ENCODE data around the gene ZBTB39.
A peak's percentile ranks its signal among the peaks of the same experiment; 100 is the strongest.
"Not testable (repeated sequence)": the region's sequence is repeated elsewhere in the genome, so short reads cannot be mapped to it uniquely, and the experiment has no call there.

The ZBTB39 gene

DNA sequence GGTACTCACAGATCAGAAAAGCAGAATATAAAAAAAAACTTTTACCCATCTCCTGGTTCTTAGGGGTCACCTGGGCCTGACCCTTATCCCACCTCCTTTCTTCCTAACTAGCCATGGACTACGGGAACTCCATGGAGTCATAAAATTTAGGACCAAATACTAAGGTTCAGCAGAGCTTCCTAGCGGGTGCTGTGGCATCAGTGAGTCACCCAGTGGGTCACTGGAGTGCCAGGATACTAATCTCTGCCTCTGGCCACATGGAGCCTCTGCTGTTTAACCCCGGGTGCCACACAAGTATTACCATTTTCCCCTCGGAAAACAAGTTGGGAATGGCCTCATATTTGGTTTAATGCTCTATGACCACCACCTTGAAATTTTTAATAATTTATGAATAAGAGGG lies 6.9 kb downstream of the ZBTB39 start:
- no peak for DNase-seq

DNA sequence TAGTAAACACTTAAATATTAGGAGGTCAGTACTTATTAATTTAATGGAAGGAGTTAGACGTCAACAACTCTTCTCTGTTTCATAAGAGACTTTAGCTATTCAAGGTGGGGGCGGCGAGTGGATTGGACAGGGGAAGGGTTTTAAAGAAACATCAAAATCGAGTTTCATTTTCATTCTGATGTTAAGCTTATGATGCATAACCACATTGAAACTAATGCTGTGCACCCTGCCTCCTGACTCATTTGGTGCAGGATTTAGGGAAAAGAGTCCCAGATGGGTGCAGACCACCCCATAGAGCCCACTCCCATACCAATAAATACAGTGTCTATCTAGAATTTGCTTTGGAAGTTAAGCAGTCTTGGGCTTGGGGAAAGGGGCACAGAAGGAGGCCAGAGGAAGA lies 7.4 kb downstream of the ZBTB39 start:
- DNase-seq = peak; percentile 37

DNA sequence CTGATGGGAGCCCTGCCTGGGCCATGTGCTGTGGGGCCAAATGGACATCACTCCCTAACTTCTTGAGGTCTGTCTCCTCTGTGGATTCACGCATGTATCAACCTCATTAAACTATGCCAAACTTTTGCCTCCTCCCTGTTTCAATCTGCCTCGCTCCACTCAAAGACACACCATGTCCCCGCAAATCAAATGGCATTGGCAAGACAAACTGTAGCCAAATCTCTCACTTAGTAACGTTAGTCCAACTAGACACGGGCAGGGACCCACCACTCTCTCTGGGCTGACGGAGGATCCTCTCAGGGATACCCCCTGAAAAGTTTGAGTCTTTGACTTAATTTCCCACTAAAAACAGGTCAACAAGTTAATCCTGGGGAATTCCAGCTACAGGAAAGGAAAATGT lies 8.0 kb downstream of the ZBTB39 start:
- DNase-seq = no peak

DNA sequence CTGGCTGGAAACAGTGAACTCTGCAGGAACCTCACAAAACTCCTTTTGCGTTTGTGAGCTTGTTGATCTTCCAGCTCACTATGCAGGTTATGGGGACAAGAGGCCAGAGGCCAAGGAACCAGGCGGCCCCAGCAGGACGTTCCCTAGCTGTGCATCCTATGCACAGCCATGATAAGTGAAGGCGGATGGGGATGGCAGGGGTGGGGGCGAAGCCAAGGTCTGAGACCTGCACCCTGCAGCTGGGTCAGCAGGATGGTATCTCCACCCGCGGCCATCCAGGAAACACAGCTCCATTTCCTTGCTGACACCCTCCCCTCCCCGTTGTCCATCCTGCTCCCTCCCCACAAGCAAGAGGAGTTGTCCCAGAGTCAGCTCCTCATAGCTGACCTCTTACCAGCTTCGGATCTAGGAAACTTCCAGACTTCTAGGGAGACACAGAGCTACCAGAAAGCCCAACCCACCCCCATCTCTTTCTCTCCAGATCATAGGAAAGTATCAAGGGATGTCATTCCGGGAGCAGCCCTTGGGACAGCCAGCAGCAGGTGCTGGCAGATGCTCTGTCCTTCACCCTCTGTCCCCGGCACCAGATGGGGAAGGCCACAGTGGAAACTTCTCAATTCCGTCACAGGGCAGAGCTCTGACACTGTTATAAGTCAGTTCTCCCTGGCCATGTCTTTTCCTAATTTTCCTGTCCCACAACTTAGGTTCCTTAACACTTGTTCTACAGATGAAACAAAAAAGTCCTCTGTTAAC lies 9.4 kb downstream of the ZBTB39 start:
- no peak for DNase-seq

DNA sequence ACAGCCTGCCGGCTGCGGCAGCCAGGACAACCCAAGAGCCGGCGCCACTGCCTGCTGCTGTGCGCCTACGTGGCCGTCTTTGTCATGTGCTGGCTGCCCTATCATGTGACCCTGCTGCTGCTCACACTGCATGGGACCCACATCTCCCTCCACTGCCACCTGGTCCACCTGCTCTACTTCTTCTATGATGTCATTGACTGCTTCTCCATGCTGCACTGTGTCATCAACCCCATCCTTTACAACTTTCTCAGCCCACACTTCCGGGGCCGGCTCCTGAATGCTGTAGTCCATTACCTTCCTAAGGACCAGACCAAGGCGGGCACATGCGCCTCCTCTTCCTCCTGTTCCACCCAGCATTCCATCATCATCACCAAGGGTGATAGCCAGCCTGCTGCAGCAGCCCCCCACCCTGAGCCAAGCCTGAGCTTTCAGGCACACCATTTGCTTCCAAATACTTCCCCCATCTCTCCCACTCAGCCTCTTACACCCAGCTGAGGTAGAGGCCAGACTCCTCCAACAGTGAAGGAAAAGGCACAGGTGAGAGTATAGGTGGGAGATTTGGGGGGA lies 10.3 kb downstream of the ZBTB39 start:
- no peak for DNase-seq

DNA sequence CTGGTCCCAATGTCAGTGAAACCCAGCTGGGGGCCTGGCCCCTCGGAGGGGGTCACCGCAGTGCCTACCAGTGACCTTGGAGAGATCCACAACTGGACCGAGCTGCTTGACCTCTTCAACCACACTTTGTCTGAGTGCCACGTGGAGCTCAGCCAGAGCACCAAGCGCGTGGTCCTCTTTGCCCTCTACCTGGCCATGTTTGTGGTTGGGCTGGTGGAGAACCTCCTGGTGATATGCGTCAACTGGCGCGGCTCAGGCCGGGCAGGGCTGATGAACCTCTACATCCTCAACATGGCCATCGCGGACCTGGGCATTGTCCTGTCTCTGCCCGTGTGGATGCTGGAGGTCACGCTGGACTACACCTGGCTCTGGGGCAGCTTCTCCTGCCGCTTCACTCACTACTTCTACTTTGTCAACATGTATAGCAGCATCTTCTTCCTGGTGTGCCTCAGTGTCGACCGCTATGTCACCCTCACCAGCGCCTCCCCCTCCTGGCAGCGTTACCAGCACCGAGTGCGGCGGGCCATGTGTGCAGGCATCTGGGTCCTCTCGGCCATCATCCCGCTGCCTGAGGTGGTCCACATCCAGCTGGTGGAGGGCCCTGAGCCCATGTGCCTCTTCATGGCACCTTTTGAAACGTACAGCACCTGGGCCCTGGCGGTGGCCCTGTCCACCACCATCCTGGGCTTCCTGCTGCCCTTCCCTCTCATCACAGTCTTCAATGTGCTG lies 11.0 kb downstream of the ZBTB39 start:
- no peak for DNase-seq

DNA sequence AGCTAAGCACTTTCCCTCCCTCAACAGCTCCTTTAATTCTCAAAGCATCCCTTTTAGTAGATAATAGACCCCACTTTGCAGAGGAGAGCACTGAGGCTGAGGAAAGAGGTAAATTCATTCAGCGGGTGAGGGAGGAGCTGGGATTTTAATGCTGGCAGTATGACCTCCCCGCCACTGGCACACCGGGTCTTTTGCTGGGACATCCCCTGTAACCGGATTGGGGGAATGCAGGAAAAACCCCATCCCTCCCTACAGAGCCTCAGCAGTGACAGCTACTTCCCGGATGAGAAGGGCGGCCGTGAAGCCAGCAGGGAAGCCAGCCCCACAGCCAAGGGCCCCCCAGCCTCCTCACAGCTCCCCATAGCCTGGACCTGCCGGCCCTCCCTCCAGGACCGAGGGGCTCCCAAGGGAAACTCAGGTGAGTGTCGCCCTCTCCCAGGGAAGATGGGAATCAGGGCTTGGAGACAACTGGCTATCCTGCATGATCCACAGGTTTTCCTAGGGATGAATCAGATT lies 12.1 kb downstream of the ZBTB39 start:
- no peak for DNase-seq

DNA sequence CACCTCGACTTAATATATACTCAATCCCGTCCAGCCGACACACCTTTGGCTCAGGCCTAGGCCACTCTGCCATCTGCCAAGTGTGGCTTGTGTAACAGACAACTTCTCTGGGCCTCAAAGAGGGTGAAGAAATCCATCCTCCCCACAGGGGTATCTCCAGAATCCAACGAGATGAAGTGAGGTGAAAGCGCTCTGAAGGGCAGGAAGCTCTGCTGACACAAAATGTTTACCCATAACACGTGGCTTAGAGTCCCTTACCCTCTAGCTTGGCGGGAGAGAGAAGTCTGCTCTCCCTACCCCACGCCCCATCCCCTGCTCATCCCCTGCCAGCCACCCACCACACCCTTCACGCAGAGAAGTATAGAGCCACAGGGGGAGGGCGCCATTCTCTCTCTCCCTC lies 13.0 kb downstream of the ZBTB39 start:
- DNase-seq = no peak

DNA sequence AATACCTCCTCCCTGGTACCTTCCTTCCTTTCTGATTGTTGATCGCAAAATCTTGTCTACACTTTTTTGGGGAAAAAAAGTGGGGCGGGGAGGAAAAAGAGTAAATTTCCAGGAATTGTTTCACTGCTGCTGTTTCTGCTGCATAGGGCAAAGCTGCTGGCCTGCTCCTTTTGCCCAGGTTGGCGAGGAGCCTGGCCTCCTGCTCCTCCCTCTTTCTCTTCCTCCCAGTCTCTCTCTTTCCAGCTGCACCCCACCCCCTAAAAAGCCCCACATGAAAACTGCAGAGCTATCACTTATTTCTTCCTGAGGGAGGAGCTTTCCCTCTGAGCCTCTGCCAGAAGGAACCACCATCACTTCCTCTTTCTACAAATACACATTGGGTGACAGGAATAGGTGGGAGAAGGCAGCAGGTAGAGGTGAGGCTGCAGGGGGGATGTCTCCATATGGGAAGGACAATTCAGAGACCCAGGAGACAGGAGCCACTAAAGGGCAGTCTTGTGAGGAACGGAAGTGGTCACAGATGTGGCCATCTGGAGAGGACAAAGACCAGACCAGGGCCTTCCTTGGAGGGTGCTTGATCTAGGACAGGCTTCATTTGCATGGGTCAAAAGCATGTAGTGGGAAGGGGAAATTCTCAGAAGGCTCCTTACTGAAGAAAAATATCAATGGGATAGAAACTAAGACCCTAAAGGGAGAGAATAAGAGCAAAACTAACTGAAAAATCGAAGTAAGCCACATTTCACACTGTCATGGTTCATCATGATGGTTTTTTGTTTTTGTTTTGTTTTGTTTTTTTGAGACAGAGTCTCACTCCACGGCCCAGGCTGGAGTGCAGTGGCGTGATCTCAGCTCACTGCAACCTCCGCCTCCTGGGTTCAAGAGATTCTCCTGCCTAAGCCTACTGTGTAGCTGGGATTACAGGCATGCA lies 14.8 kb downstream of the ZBTB39 start:
- DNase-seq = no peak

DNA sequence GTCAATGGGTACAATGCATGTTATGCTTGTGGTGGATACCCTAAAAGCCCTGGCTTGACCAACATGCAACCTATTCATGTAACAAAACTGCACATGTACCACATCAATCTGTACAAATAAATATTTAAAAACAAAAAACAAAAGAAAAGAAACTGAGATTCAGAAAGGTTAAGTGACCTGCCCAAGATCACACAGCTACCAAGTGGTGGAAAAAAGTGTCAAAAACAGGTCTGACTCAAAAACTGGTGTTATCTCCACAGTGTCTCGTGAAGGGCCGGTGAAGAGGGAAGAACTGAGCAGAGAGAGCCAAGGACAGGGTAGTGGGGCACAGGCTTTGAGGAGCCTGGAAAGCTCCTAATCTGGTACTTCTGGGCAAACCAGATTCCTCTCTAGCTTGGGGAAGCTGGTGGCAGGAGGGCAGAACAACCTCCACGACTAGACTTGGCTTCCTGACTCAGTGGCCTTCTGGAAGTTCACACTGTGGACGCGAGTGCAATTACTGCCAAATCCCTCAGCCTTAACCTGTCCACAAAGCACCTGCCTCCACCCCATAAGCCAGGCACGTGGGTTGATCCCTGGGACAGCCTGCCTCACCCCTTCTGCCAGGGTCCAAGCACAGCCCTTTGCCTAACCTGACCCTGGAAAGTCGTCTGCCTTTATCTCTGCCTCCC lies 15.6 kb downstream of the ZBTB39 start:
- DNase-seq = no peak

DNA sequence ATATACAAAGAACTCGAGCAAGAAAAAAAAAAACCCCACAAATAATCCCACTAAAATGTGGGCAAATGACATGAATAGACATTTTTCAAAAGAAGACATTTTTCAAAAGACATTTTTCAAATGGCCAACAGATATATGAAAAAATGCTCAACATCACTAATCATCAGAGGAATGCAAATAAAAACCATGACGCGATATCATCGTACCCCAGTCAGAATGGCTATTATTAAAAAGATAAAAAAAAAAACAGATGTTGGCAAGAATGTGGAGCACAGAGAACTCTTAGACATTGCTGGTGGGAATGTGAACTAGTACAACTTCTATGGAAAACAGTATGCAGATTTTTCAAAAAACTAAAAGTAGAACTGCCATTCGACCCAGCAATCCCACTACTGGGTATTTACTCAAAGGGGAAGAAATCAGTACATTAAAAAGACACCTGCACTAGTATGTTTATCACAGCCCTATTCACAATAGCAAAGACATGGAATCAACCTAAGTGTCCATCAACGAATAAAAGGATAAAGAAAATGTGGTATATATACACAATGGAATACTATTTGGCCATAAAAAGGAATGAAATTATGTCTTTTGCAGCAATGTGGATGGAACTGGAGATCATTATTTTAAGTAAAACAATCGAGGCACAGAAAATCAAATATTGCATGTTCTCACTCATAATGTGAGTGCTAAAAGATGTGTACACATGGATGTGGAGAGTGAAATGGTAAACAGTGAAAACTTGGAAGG lies 16.3 kb downstream of the ZBTB39 start:
- DNase-seq = no peak

DNA sequence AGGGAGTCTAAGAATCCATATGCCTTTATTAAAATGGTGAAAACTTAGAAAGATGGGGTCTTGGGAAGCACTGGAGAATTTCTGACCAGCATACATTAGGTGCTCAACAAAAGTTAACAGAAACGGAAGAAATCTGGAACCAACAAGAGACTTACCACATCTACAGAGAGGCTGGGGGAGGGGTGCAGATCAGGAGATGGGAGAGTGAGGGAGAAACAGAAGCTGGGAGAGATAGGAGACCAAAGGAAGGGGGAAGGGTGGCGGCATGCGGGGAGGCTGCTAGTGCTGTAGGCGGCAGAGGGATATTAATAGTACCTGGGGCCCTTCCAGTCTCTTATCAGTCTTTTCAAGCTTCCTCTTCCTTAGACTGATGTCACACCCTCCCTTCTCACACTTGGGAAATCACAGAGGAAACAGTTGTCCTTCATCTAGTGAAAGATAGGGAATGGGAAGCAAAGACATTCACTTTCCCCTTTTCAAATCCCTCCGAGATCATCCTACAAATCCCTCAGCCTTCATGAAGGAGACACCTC lies 18.1 kb downstream of the ZBTB39 start:
- DNase-seq = no peak

DNA sequence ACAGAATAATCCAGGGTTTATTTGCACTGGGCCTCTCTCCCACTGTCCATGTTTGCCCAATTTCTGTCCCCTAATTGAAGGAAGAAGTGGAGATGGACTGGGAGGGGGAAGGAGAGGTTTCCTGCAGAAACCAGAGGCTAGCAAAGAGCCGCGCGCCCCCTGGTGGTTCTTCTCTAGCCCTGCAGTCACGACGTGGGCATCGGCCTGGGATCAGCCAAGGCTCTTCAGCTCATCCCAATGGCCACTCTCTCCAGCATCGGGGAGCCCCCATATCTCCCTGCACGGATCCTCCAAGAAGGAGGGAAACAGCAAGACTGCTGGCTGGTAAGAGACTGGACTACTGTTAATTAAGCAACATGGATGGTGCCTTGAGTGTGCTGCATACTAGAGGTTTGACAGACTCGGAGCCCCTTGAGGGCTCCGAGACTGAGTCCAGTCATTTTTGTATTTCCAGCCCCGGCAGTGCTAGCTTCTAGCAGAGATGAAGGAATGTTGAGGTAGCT lies 18.7 kb downstream of the ZBTB39 start:
- peak; percentile 74 for DNase-seq

DNA sequence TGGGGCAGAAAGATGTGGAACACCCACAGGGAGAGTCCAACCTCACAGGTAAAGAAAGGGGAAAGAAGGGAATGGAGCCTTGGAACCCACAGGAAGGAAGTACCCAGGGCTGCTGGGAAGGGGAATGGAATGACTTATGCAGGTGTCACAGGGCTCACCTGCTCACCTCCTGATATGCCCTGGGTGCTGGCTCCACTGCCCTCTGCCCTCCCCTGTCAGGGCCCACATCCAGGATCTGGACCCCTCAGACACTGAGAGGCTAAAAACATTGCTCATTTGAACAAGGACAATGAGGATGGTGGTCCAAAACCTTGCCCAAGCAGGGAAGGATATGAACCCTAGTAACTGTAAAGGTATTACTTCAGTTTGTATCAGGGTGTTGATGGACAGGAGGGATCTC lies 19.3 kb downstream of the ZBTB39 start:
- DNase-seq = no peak

DNA sequence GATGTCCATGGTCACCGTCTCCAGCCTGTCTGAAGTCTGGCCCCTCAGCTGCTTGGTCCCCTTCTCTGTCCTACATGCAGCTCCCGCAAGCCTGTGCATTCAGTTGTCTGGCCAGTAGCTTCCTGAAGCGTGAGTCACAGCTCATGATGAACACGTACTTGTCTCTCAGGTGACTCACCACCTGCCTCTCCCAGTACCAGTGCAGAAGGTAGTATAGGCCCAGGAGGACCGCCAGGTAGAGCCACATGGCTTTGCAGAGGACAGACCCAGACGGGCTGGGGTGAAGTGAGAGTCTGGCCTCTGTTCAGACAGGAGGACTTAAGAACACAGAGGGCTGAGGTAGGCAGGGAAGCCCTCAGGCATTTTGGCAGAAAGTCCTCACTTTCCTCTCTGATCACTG lies 20.6 kb downstream of the ZBTB39 start:
- not testable (repeated sequence) for DNase-seq

DNA sequence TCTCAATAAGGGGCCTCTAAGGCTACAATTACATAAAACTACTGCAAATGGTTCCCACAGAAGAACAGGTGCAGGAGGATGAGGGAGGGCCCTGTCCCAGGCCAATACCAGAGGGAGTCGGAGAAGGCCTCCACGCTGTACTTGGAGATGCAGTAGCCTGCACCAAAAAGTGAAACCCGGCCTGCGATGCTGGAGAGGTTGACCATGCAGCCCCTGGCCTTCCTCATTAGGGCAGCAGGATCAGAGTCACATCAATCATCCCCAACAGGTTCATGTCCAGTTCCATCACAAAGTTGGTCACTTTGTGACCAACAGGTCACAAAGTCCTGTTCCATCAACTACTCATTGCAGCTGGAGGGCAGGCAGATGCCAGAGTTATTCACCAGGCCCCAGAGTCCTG lies 23.0 kb downstream of the ZBTB39 start:
- DNase-seq = no peak

DNA sequence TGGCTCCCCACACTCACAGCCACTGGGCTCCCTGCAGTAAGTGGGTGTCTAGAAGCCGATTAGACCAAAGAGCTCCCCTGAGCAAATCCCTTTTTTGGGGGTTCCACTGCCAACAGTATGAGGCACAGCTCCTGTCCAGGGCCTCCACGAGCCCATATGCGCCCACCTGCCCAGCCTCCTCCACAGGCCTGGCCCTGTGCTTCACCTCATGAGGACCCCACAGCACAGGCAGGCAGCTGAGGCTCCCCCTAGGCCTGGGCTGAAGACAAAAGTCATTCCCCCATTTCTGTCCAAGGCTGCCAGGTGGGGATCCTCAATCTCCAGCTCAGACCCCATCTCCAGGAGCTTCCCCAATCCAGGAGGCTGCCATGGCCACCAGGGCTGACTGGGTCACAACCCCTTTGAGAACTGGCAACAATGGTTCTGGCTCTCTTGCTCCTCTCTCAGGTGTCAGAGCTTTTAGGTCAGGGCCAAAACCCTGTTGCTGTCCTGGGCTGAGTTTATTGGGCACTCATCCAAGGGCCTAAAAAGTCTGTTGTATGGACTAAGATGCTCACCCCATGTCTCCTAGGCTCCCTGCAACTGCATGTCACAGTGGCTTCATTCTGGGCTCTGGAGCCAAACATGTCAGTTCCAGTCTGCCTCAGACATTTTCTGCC lies 23.6 kb downstream of the ZBTB39 start:
- DNase-seq = not testable (repeated sequence)

DNA sequence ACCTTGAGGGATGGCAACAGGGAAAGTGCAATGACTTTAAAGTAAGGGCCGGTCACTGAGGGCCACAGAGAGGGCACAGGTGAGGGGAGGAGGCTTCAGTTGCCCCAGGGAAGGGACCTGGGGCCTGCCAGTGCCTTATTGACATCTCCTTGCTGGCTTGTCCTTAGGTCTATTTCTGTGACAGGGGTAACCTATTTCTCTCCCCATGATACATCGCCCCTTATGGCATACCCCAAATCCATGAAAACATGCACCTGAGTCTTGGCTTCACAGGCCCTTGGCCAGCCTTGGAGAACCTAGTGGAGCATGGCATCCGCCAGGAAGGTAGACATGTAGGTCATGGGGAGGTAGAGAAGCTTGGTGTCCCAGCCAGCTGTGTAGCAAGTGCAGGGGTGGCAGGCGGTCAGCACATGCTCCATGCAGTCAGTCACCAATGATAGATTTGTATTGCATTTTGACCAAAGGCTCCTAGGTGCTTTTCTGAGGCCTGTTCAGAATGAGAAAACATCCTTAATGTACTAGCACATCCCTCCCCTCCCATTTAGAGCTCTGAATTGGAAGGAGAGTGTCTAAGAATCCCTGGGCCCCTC lies 25.3 kb downstream of the ZBTB39 start:
- DNase-seq = no peak

DNA sequence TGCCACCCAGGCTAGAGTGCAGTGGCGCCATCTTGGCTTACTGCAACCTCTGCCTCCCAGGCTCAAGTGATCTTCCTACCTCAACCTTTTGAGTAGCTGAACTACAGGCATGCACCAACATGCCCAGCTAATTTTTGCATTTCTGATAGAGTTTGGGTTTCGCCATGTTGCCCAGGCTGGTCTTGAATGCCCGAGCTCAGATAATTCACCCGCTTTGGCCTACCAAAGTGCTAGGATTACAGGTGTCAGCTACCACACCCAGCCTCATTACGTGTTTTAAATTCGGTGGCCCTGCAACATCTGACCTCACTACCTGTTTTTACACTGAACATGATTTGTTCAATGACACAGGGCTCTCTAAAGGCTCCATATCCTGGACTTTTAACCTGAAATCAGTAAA lies 26.1 kb downstream of the ZBTB39 start:
- no peak for DNase-seq

DNA sequence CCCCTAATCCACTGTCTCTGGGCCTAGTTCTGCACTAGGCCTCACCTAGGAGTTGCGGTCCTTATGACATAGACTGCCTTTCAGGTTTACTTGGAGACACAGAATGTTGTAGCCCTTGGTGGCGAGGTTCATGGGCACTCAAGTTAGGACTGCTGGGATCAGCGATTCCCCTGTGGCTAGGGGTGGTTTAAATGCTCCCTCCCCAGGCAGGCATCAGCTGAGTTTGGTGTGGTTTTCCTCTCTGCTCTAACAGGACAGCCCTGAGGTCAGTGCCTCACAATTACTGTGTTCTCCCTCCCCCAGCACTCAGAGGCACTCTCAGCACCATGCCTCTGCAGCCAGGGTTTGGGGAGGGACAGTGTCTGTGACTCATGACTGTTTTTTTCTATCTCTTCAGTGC lies 26.7 kb downstream of the ZBTB39 start:
- no peak for DNase-seq
